Subcutaneous adipose tissue (tissue), 4 donors: ENCODE data around the gene NUF2. TPM values are rescaled to one million over a fixed set of nuclear protein-coding genes. Genes with fewer than 3 reads are reported as not detected.

ENCODE experiments used
- CTCF ChIP-seq: fragments of 450-650 bp; IDR thresholded peaks from one replicate; pipeline ENCODE4 v1.5.1; 2016; ENCODE audit warnings: low read depth, mild to moderate bottlenecking, control low read depth, antibody characterized with exemption, moderate library complexity
- total RNA-seq, 4 donors: library from RNA; depleted of rRNA; stranded (reverse); fragments of >200 nt; gene quantifications; one replicate each; pipeline ENCODE4 v1.1.0, GENCODE V29; 2016

NUF2 gene
- total RNA-seq, 4 donors from 2014 or later, result 0.57 to 2.0 (median 1.1) TPM; not detected in 1

GRCh38 chr1:163315773-163316374, 5.9 kb upstream of the NUF2 start:
- no peak for TF ChIP-seq CTCF

- no peak for TF ChIP-seq CTCF
Measured at GRCh38 chr1:163320891-163321290, 863 bp upstream of the NUF2 start.

GRCh38 chr1:163331116-163331515, 9.4 kb downstream of the NUF2 start:
- TF ChIP-seq CTCF, result no peak

GRCh38 chr1:163335216-163335615, 13.5 kb downstream of the NUF2 start:
- no peak for TF ChIP-seq CTCF

GRCh38 chr1:163337631-163338030, 15.9 kb downstream of the NUF2 start:
- no peak for TF ChIP-seq CTCF

GRCh38 chr1:163346326-163346870, 24.6 kb downstream of the NUF2 start:
- no peak for TF ChIP-seq CTCF

- no peak for TF ChIP-seq CTCF
Measured at GRCh38 chr1:163347106-163347505, 25.4 kb downstream of the NUF2 start.
